Osteoblast (primary cell): Measurements from ENCODE around the gene ZC3H10. TPM values are rescaled to one million over a fixed set of nuclear protein-coding genes. Genes with fewer than 3 reads are reported as not detected.

Experiments
- DNase-seq: peaks from one replicate; pipeline ENCODE4 v3.0.0; 2011; ENCODE audit warnings: low spot score, mixed read lengths; ENCODE audit not compliant: insufficient read length; ENCODE audit errors: missing footprints
- H2AFZ ChIP-seq: 2 replicates; pipeline ENCODE4 v1.6.0; 2011; ENCODE audit warnings: mild to moderate bottlenecking, low read length
- H3K27ac ChIP-seq: 2 replicates; pipeline ENCODE4 v1.5.1; 2011; ENCODE audit warnings: mild to moderate bottlenecking, low read depth, low read length, moderate library complexity
- H3K27me3 ChIP-seq: 2 replicates; pipeline ENCODE4 v1.6.0; 2012; ENCODE audit warnings: mild to moderate bottlenecking, control low read depth, inconsistent platforms, low read length, moderate library complexity; ENCODE audit not compliant: insufficient read depth
- H3K36me3 ChIP-seq: 2 replicates; pipeline ENCODE4 v1.5.1; 2011; ENCODE audit warnings: mild to moderate bottlenecking, low read length, control low read depth, moderate library complexity; ENCODE audit not compliant: insufficient read depth
- H3K4me1 ChIP-seq: 2 replicates; pipeline ENCODE4 v1.5.1; 2011; ENCODE audit warnings: mild to moderate bottlenecking, low read length, control low read depth, moderate library complexity; ENCODE audit not compliant: insufficient read depth
- H3K4me2 ChIP-seq: 2 replicates; pipeline ENCODE4 v1.6.0; 2011; ENCODE audit warnings: mild to moderate bottlenecking, low read length; ENCODE audit not compliant: insufficient read depth
- H3K4me3 ChIP-seq: fragments of 200-600 bp; sonication (generic); 3 replicates; pipeline ENCODE4 v1.5.1; 2012; ENCODE audit warnings: mild to moderate bottlenecking, low read length, inconsistent platforms; ENCODE audit not compliant: insufficient read depth
- H3K79me2 ChIP-seq: 2 replicates; pipeline ENCODE4 v1.6.0; 2012; ENCODE audit warnings: mild to moderate bottlenecking, low read length, control low read depth, inconsistent platforms; ENCODE audit not compliant: insufficient read depth
- H3K9me3 ChIP-seq: 2 replicates; pipeline ENCODE4 v1.5.1; 2011; ENCODE audit warnings: low read depth, low read length, control low read depth
- H4K20me1 ChIP-seq: 2 replicates; pipeline ENCODE4 v1.6.0; 2012; ENCODE audit warnings: mild to moderate bottlenecking, low read length, control low read depth; ENCODE audit not compliant: insufficient read depth
- total RNA-seq: library from RNA; depleted of rRNA; stranded (reverse); fragments of >200 nt; gene quantifications from 2 replicates; pipeline ENCODE4 v1.2.3, GENCODE V29; 2012
- TF ChIP-seq, protein P1 (sequence below): IDR thresholded peaks from 2 replicates; pipeline ENCODE4 v1.5.1; 2011; ENCODE audit warnings: mild to moderate bottlenecking, low read depth, low read length, moderate library complexity; ENCODE audit errors: extremely low read depth

Gene ZC3H10
- total RNA-seq, 1 donor: 9.0 TPM

DNA sequence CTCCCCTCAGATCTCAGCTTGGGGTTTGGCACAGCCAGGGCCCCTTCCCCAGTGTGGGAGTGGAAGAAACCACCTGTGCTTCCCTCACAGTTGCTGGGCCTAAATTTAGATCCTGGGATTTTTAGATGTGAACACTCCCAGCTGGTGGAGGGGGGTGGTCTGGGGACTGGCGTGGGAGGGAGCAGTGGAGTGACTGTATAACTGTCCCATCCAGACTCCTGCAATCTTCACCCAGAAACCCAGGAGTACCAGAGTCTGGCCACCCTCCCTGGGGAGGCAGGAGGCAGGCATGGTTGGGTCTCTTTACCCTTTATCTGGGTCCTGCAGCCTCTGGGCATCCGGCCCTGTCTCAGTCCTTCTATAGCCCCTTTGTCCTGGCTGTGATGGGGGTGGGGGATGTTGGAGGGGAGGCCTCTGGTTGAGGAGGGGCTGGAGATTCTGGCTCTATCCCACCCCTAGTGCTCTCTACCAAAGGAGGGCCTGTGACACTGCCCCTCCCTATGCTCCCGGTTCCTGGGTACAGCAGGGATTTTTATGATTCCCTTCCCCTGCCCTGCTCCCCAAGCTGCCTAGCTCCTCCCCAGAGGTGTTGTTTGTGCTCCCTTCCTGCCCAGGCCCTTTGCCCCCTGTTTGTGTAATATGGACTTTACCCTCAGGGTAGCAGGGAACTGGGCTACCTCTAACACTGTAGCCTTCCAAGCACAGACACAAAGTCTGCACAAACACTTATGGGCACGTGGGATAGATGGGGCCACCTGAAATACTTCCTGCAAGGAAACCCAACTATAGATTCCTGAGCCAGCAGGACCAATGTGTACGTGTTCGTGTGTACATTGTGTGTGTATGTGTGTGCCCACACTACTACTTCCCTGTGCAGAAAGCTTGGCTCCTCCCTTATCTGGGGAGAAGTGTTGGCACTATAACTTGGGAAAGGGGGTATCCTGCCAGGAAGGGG, 36.4 kb upstream of the ZC3H10 start:
- Histone ChIP-seq H2AFZ (no peak overlapping the region), H3K4me3 (no peak overlapping the region), H3K27me3 (peaks cover 25% of the 10 kb centered on the region), H3K27ac (no peak overlapping the region), H3K79me2 (no peaks in the 10 kb centered on the region), H4K20me1 (no peaks in the 10 kb centered on the region), H3K4me1 (peaks cover 9% of the 10 kb centered on the region), H3K4me2 (no peak overlapping the region), H3K9me3 (no peaks in the 10 kb centered on the region), H3K36me3 (no peaks in the 10 kb centered on the region)
- TF ChIP-seq, protein P1, sequence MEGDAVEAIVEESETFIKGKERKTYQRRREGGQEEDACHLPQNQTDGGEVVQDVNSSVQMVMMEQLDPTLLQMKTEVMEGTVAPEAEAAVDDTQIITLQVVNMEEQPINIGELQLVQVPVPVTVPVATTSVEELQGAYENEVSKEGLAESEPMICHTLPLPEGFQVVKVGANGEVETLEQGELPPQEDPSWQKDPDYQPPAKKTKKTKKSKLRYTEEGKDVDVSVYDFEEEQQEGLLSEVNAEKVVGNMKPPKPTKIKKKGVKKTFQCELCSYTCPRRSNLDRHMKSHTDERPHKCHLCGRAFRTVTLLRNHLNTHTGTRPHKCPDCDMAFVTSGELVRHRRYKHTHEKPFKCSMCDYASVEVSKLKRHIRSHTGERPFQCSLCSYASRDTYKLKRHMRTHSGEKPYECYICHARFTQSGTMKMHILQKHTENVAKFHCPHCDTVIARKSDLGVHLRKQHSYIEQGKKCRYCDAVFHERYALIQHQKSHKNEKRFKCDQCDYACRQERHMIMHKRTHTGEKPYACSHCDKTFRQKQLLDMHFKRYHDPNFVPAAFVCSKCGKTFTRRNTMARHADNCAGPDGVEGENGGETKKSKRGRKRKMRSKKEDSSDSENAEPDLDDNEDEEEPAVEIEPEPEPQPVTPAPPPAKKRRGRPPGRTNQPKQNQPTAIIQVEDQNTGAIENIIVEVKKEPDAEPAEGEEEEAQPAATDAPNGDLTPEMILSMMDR: no peak
- DNase-seq: peak; percentile 56

DNA sequence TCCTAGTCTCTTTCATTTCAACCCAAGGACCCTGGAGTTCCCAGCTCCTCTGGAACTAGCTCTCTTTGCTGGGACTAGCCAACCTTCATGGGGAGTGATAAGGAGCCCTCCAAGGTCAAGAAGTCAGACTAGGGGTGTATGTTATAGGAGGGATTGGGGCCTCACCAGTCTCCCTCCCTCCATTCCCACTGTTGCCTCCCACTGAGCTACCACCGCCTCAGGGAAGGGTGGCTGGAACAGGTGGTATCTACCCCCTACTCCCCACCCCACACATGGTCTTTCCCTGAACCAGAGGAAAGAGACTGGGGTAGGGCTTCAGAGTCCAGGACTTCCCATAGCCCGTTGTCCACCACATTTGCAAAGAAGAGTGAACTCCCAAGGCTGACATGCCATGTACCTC, 35.7 kb upstream of the ZC3H10 start:
- TF ChIP-seq, protein P1: no peak
- H2AFZ ChIP-seq: no peak overlapping the region
- no peak overlapping the region for H3K27ac ChIP-seq
- no peak overlapping the region for H3K4me2 ChIP-seq
- DNase-seq: no peak
- H3K4me3 ChIP-seq: no peak overlapping the region
- H4K20me1 ChIP-seq: no peaks in the 10 kb centered on the region
- H3K9me3 ChIP-seq: no peaks in the 10 kb centered on the region
- peaks cover 9% of the 10 kb centered on the region for H3K4me1 ChIP-seq
- H3K27me3 ChIP-seq: peaks cover 25% of the 10 kb centered on the region
- H3K36me3 ChIP-seq: no peaks in the 10 kb centered on the region
- H3K79me2 ChIP-seq: no peaks in the 10 kb centered on the region

DNA sequence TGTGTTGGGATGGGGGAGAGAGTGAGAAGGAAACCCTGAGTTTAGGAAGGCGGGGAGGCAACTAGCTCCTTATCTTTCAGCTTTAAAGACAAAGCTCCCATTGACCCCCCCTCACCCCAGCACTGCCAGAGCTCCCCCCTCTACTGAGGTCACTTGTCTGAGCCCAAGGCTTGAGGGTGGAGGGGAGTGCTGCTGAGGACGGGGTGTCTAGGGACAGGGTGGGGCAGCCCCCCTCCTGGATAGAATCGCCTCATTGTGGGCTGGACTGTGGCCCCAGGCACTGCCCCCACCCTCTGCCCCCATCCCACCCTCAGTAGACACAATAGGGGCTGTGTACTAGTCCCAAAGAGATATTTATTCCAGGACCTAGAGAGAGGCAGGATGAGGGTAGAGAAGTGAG, 35.1 kb upstream of the ZC3H10 start:
- H3K4me1 ChIP-seq: peaks cover 9% of the 10 kb centered on the region
- peaks cover 25% of the 10 kb centered on the region for H3K27me3 ChIP-seq
- H3K9me3 ChIP-seq: no peaks in the 10 kb centered on the region
- H4K20me1 ChIP-seq: no peaks in the 10 kb centered on the region
- H3K4me2 ChIP-seq: no peak overlapping the region
- no peak overlapping the region for H3K27ac ChIP-seq
- H3K79me2 ChIP-seq: no peaks in the 10 kb centered on the region
- H3K4me3 ChIP-seq: no peak overlapping the region
- DNase-seq: peak; percentile 73
- TF ChIP-seq, protein P1: no peak
- no peaks in the 10 kb centered on the region for H3K36me3 ChIP-seq
- H2AFZ ChIP-seq: no peak overlapping the region

DNA sequence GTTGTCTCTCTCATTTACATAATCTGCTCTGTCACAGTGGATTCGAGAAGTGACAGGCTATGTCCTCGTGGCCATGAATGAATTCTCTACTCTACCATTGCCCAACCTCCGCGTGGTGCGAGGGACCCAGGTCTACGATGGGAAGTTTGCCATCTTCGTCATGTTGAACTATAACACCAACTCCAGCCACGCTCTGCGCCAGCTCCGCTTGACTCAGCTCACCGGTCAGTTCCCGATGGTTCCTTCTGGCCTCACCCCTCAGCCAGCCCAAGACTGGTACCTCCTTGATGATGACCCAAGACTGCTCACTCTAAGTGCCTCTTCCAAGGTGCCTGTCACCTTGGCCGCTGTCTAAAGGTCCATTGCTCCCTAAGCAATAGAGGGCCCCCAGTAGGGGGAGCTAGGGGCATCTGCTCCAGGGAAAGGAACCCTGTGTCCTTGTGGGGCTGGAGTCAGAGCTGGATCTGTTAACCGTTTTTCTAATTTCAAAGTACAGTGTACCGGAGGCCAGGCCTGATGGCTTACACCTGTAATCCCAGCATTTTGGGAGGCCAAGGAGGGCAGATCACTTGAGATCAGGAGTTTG, 33.0 kb upstream of the ZC3H10 start:
- Histone ChIP-seq H2AFZ (no peak overlapping the region), H3K36me3 (no peaks in the 10 kb centered on the region), H3K9me3 (no peaks in the 10 kb centered on the region), H3K27me3 (peaks cover 25% of the 10 kb centered on the region), H3K79me2 (no peaks in the 10 kb centered on the region), H3K27ac (no peak overlapping the region), H3K4me3 (no peak overlapping the region), H4K20me1 (no peaks in the 10 kb centered on the region), H3K4me2 (no peak overlapping the region), H3K4me1 (peaks cover 3% of the 10 kb centered on the region)
- TF ChIP-seq, protein P1: peak; percentile 52
- peak; percentile 50 for DNase-seq
